Measurements from ENCODE around the gene ATRIP.
A peak's percentile ranks its signal among the peaks of the same experiment; 100 is the strongest.

ATRIP gene

GRCh38 chr3:48428088-48428571 is 18.4 kb upstream of the ATRIP start:
- peaks cover 46% of the 10 kb centered on the region for H3K36me3 ChIP-seq (ENCODE audit: insufficient read depth, low read depth, low read length)
- no peaks in the 10 kb centered on the region for H3K9me3 ChIP-seq (ENCODE audit: insufficient read depth, low read depth, low read length)
- peak overlapping the region; percentile 84 for H3K9ac ChIP-seq (ENCODE audit: low read depth, low read length)
- no peaks in the 10 kb centered on the region for H3K27me3 ChIP-seq (ENCODE audit: insufficient read depth, low read length)
- H3K4me1 ChIP-seq (ENCODE audit: insufficient read depth, low read length): peaks cover 19% of the 10 kb centered on the region; the same call in 1 of the 2 replicates
- H3K27ac ChIP-seq (ENCODE audit: low read length): no peak overlapping the region
- H3K4me3 ChIP-seq (ENCODE audit: low read length): peak overlapping the region; percentile 84

GRCh38 chr3:48428572-48429316 is 17.8 kb upstream of the ATRIP start:
- Histone ChIP-seq H3K9me3 (ENCODE audit: insufficient read depth, low read depth, low read length) (no peaks in the 10 kb centered on the region), H3K4me1 (ENCODE audit: insufficient read depth, low read length) (peaks cover 19% of the 10 kb centered on the region; the same call in 1 of the 2 replicates), H3K36me3 (ENCODE audit: insufficient read depth, low read depth, low read length) (peaks cover 47% of the 10 kb centered on the region), H3K27me3 (ENCODE audit: insufficient read depth, low read length) (no peaks in the 10 kb centered on the region), H3K27ac (ENCODE audit: low read length) (no peak overlapping the region), H3K9ac (ENCODE audit: low read depth, low read length) (peak overlapping the region; percentile 84; the same call in 1 of the 2 replicates), H3K4me3 (ENCODE audit: low read length) (peak overlapping the region; percentile 84)

- no peaks in the 10 kb centered on the region for H3K9me3 ChIP-seq (ENCODE audit: insufficient read depth, low read depth, low read length)
- peak overlapping the region; percentile 84 for H3K4me3 ChIP-seq (ENCODE audit: low read length)
- peaks cover 19% of the 10 kb centered on the region; the same call in 1 of the 2 replicates for H3K4me1 ChIP-seq (ENCODE audit: insufficient read depth, low read length)
- peaks cover 47% of the 10 kb centered on the region for H3K36me3 ChIP-seq (ENCODE audit: insufficient read depth, low read depth, low read length)
- peak overlapping the region; percentile 84; the same call in 1 of the 2 replicates for H3K9ac ChIP-seq (ENCODE audit: low read depth, low read length)
- H3K27ac ChIP-seq (ENCODE audit: low read length): peak overlapping the region; percentile 80
- no peaks in the 10 kb centered on the region for H3K27me3 ChIP-seq (ENCODE audit: insufficient read depth, low read length)
Measured at GRCh38 chr3:48429317-48429959, 17.1 kb upstream of the ATRIP start.

GRCh38 chr3:48429960-48430707 is 16.4 kb upstream of the ATRIP start, which contains the start of gene PLXNB1:
TSS of gene PLXNB1 (minus strand) at chr3:48430086. CDS start at chr3:48424611, 5,475 bp downstream.
- Histone ChIP-seq H3K9ac (ENCODE audit: low read depth, low read length) (peak within 1 kb of the TSS; percentile 84; the same call in 1 of the 2 replicates), H3K4me3 (ENCODE audit: low read length) (peak within 1 kb of the TSS; percentile 84), H3K27me3 (ENCODE audit: insufficient read depth, low read length) (no peaks in the 10 kb centered on the region), H3K9me3 (ENCODE audit: insufficient read depth, low read depth, low read length) (no peaks in the 10 kb centered on the region), H3K36me3 (ENCODE audit: insufficient read depth, low read depth, low read length) (peaks cover 44% of the 10 kb centered on the region), H3K27ac (ENCODE audit: low read length) (peak within 1 kb of the TSS; percentile 92), H3K4me1 (ENCODE audit: insufficient read depth, low read length) (peaks cover 19% of the 10 kb centered on the region; the same call in 1 of the 2 replicates)

- Histone ChIP-seq H3K4me1 (ENCODE audit: insufficient read depth, low read length) (peaks cover 19% of the 10 kb centered on the region; the same call in 1 of the 2 replicates), H3K4me3 (ENCODE audit: low read length) (peak overlapping the region; percentile 84; the same call in 1 of the 2 replicates), H3K27ac (ENCODE audit: low read length) (peak overlapping the region; percentile 92)
Measured at GRCh38 chr3:48430708-48431101, 15.8 kb upstream of the ATRIP start.

GRCh38 chr3:48431224-48432029 is 15.1 kb upstream of the ATRIP start:
- Histone ChIP-seq H3K27ac (ENCODE audit: low read length) (no peak overlapping the region), H3K4me1 (ENCODE audit: insufficient read depth, low read length) (peaks cover 19% of the 10 kb centered on the region; the same call in 1 of the 2 replicates), H3K9ac (ENCODE audit: low read depth, low read length) (peak overlapping the region; percentile 84; the same call in 1 of the 2 replicates)

More at GRCh38 chr3:48430708-48431101, 15.8 kb upstream of the ATRIP start:
- Histone ChIP-seq H3K27me3 (ENCODE audit: insufficient read depth, low read length) (no peaks in the 10 kb centered on the region), H3K9ac (ENCODE audit: low read depth, low read length) (peak overlapping the region; percentile 84; the same call in 1 of the 2 replicates), H3K36me3 (ENCODE audit: insufficient read depth, low read depth, low read length) (peaks cover 43% of the 10 kb centered on the region), H3K9me3 (ENCODE audit: insufficient read depth, low read depth, low read length) (no peaks in the 10 kb centered on the region)

GRCh38 chr3:48432411-48433371 is 13.8 kb upstream of the ATRIP start:
- H3K9ac ChIP-seq (ENCODE audit: low read depth, low read length): no peak overlapping the region
- H3K4me1 ChIP-seq (ENCODE audit: insufficient read depth, low read length): peaks cover 15% of the 10 kb centered on the region; the same call in 1 of the 2 replicates
- no peaks in the 10 kb centered on the region for H3K9me3 ChIP-seq (ENCODE audit: insufficient read depth, low read depth, low read length)
- no peak overlapping the region for H3K4me3 ChIP-seq (ENCODE audit: low read length)
- peaks cover 36% of the 10 kb centered on the region for H3K36me3 ChIP-seq (ENCODE audit: insufficient read depth, low read depth, low read length)
- no peak overlapping the region for H3K27ac ChIP-seq (ENCODE audit: low read length)
- H3K27me3 ChIP-seq (ENCODE audit: insufficient read depth, low read length): no peaks in the 10 kb centered on the region

More at GRCh38 chr3:48431224-48432029, 15.1 kb upstream of the ATRIP start:
- peaks cover 43% of the 10 kb centered on the region for H3K36me3 ChIP-seq (ENCODE audit: insufficient read depth, low read depth, low read length)
- H3K4me3 ChIP-seq (ENCODE audit: low read length): no peak overlapping the region
- H3K9me3 ChIP-seq (ENCODE audit: insufficient read depth, low read depth, low read length): no peaks in the 10 kb centered on the region
- H3K27me3 ChIP-seq (ENCODE audit: insufficient read depth, low read length): no peaks in the 10 kb centered on the region

- Histone ChIP-seq H3K4me1 (ENCODE audit: insufficient read depth, low read length) (peaks cover 11% of the 10 kb centered on the region; the same call in 1 of the 2 replicates), H3K27ac (ENCODE audit: low read length) (no peak overlapping the region), H3K9ac (ENCODE audit: low read depth, low read length) (no peak overlapping the region), H3K36me3 (ENCODE audit: insufficient read depth, low read depth, low read length) (peaks cover 36% of the 10 kb centered on the region), H3K27me3 (ENCODE audit: insufficient read depth, low read length) (no peaks in the 10 kb centered on the region), H3K9me3 (ENCODE audit: insufficient read depth, low read depth, low read length) (no peaks in the 10 kb centered on the region), H3K4me3 (ENCODE audit: low read length) (no peak overlapping the region)
Measured at GRCh38 chr3:48433472-48434118, 12.9 kb upstream of the ATRIP start.

GRCh38 chr3:48434591-48435222 is 11.8 kb upstream of the ATRIP start:
- Histone ChIP-seq H3K36me3 (ENCODE audit: insufficient read depth, low read depth, low read length) (peaks cover 36% of the 10 kb centered on the region), H3K4me1 (ENCODE audit: insufficient read depth, low read length) (peaks cover 11% of the 10 kb centered on the region; the same call in 1 of the 2 replicates), H3K27me3 (ENCODE audit: insufficient read depth, low read length) (no peaks in the 10 kb centered on the region), H3K9me3 (ENCODE audit: insufficient read depth, low read depth, low read length) (no peaks in the 10 kb centered on the region), H3K4me3 (ENCODE audit: low read length) (no peak overlapping the region), H3K27ac (ENCODE audit: low read length) (no peak overlapping the region), H3K9ac (ENCODE audit: low read depth, low read length) (no peak overlapping the region)

All from iPS-20b (cell line).